Measurements from ENCODE around the gene ASB6.

ASB6 gene

GRCh38 chr9:129641750-129642585, at the start of gene ASB6:
Gene ASB6 (minus strand): TSS chr9:129642151. CDS start chr9:129641999, 152 bp downstream.
- DNase-seq: peak; percentile 84

- DNase-seq: no peak
These were observed 46.5 kb upstream of the ASB6 start for GRCh38 chr9:129688285-129689043.

- no peak for DNase-seq
These were observed 45.4 kb upstream of the ASB6 start for GRCh38 chr9:129687391-129687790.

GRCh38 chr9:129686736-129687135, 44.8 kb upstream of the ASB6 start:
- no peak for DNase-seq

GRCh38 chr9:129685933-129686259, 43.9 kb upstream of the ASB6 start:
- no peak for DNase-seq

- no peak for DNase-seq
These were observed 43.4 kb upstream of the ASB6 start for GRCh38 chr9:129685220-129685932.

- DNase-seq: no peak
These were observed 40.4 kb upstream of the ASB6 start for GRCh38 chr9:129682381-129682780.

- no peak for DNase-seq
These were observed 40.0 kb upstream of the ASB6 start for GRCh38 chr9:129681924-129682323.

- DNase-seq: no peak
These were observed 37.6 kb upstream of the ASB6 start for GRCh38 chr9:129679537-129679936.

GRCh38 chr9:129678844-129679243, 36.9 kb upstream of the ASB6 start:
- DNase-seq: no peak

GRCh38 chr9:129677456-129677855, 35.5 kb upstream of the ASB6 start:
- no peak for DNase-seq

- no peak for DNase-seq
These were observed 35.0 kb upstream of the ASB6 start for GRCh38 chr9:129676975-129677374.

GRCh38 chr9:129676287-129676686, 34.3 kb upstream of the ASB6 start:
- no peak for DNase-seq

GRCh38 chr9:129675620-129676019, 33.7 kb upstream of the ASB6 start:
- DNase-seq: no peak

- DNase-seq: no peak
These were observed 32.3 kb upstream of the ASB6 start for GRCh38 chr9:129674229-129674628.

- DNase-seq: no peak
These were observed 31.7 kb upstream of the ASB6 start for GRCh38 chr9:129673602-129674001.

- no peak for DNase-seq
These were observed 30.8 kb upstream of the ASB6 start for GRCh38 chr9:129672702-129673101.

GRCh38 chr9:129671519-129671918, 29.6 kb upstream of the ASB6 start:
- DNase-seq: no peak

GRCh38 chr9:129671065-129671464, 29.1 kb upstream of the ASB6 start:
- no peak for DNase-seq

- no peak for DNase-seq
These were observed 28.0 kb upstream of the ASB6 start for GRCh38 chr9:129669946-129670345.

GRCh38 chr9:129669141-129669718, 27.3 kb upstream of the ASB6 start:
- no peak for DNase-seq

GRCh38 chr9:129667850-129668249, 25.9 kb upstream of the ASB6 start:
- no peak for DNase-seq

GRCh38 chr9:129667378-129667777, 25.4 kb upstream of the ASB6 start:
- no peak for DNase-seq
